ENCODE results near the gene MAP2K3. TPM values are rescaled to one million over a fixed set of nuclear protein-coding genes. Genes with fewer than 3 reads are reported as not detected.

MAP2K3 gene
- total RNA-seq, 1 experiment from 2014 or later: 39.7 TPM

DNA sequence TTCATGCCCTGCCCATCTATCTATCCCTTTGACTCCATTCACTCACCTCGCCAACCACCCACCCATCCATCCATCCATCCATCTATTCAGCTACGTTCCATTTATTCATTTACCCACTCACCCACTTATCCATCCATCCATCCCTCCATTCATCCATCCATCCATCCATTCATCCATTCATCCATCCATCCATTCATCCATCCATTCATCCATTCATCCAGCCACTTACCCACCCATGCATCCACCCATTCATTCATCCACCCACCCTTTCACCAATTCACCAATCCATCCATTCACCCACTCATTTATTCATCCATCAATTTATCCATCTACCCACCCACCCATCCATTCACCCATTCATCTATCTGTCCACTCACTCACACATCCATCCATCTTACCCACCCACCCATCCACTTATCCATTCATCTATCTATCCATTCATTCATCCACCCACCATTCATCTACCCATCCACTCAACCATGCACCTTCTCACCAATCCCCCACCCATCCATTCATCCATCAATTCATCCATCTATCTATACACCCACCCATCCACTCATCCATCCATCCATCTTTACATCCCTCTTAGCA lies 72.1 kb downstream of the MAP2K3 start:
- no peaks in the 10 kb centered on the region for H3K36me3 Mint-ChIP-seq

DNA sequence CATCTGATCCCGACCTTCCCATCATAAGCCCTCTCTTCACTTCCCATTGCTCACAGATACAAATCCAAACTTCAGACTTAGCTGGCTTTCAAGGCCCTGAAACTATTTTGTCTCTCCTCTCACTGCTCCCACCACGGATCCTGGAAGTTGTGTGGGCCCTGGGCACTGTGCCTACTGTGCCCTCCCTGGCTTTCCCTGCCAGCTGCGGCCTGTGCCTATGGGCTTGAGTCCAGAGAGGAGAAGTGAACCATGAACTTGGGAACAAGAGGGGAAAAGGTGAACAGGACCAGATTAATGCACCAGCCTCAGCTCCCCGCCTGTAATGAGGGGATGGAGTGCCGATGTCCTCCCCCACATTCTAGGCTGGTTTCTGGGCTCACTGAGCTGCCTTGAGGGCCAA lies 72.8 kb downstream of the MAP2K3 start:
- peaks cover 5% of the 10 kb centered on the region for H3K9me3 Mint-ChIP-seq
- TF ChIP-seq, protein P1, sequence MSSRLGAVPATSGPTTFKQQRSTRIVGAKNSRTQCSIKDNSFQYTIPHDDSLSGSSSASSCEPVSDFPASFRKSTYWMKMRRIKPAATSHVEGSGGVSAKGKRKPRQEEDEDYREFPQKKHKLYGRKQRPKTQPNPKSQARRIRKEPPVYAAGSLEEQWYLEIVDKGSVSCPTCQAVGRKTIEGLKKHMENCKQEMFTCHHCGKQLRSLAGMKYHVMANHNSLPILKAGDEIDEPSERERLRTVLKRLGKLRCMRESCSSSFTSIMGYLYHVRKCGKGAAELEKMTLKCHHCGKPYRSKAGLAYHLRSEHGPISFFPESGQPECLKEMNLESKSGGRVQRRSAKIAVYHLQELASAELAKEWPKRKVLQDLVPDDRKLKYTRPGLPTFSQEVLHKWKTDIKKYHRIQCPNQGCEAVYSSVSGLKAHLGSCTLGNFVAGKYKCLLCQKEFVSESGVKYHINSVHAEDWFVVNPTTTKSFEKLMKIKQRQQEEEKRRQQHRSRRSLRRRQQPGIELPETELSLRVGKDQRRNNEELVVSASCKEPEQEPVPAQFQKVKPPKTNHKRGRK (CRISPR knock-in tag; IDR thresholded peaks at IDR 0.05; ENCODE audit: borderline replicate concordance): no peak
- TF ChIP-seq NFE2L1 (CRISPR knock-in tag; IDR thresholded peaks at IDR 0.05): no peak
- ChIA-PET CTCF (interaction anchor here (1.4 to 2.0 kb wide), 3 partner anchors 19 to 229 kb away, joined by 4 to 5 read pairs (median 5); partner anchors contain the start of gene KCNJ12), POLR2A (interaction anchor here (0.5 kb wide), 1 partner anchor 18 kb away, joined by 4 read pairs; no protein-coding TSS in a partner anchor)
- H3K36me3 Mint-ChIP-seq: no peaks in the 10 kb centered on the region
- H3K27ac Mint-ChIP-seq: no peak overlapping the region
- peaks cover 15% of the 10 kb centered on the region for H3K4me1 Mint-ChIP-seq
- H3K4me3 Mint-ChIP-seq: no peak overlapping the region
- no peaks in the 10 kb centered on the region; the same call in 1 of the 2 replicates for H3K27me3 Mint-ChIP-seq (ENCODE audit: low read depth)
- DNase-seq (ENCODE audit: low spot score) (no peak), ATAC-seq (no peak)

More for the DNA sequence above, 72.1 kb downstream of the MAP2K3 start:
- no peak overlapping the region for H3K4me3 Mint-ChIP-seq
- ChIA-PET POLR2A (no interaction called here), CTCF (no interaction called here)
- peaks cover 15% of the 10 kb centered on the region for H3K4me1 Mint-ChIP-seq
- no peak for ATAC-seq
- no peak for TF ChIP-seq ZNF671 (CRISPR knock-in tag; IDR thresholded peaks at IDR 0.05)
- TF ChIP-seq, protein P2, sequence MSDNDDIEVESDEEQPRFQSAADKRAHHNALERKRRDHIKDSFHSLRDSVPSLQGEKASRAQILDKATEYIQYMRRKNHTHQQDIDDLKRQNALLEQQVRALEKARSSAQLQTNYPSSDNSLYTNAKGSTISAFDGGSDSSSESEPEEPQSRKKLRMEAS (CRISPR knock-in tag; IDR thresholded peaks at IDR 0.05): no peak
- TF ChIP-seq NFE2L1 (CRISPR knock-in tag; IDR thresholded peaks at IDR 0.05): no peak
- TF ChIP-seq ZBTB21 (CRISPR knock-in tag; IDR thresholded peaks at IDR 0.05; ENCODE audit: borderline replicate concordance): no peak
- TF ChIP-seq, protein P3, sequence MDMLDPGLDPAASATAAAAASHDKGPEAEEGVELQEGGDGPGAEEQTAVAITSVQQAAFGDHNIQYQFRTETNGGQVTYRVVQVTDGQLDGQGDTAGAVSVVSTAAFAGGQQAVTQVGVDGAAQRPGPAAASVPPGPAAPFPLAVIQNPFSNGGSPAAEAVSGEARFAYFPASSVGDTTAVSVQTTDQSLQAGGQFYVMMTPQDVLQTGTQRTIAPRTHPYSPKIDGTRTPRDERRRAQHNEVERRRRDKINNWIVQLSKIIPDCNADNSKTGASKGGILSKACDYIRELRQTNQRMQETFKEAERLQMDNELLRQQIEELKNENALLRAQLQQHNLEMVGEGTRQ (CRISPR knock-in tag; IDR thresholded peaks at IDR 0.05): no peak
- TF ChIP-seq NR3C1 (CRISPR knock-in tag; conservative IDR thresholded peaks at IDR 0.05; ENCODE audit: low read depth): no peak
- no peak for TF ChIP-seq FOXK1 (CRISPR knock-in tag; IDR thresholded peaks at IDR 0.05)
- TF ChIP-seq MYBL2 (CRISPR knock-in tag; IDR thresholded peaks at IDR 0.05): no peak
- peaks cover 5% of the 10 kb centered on the region for H3K9me3 Mint-ChIP-seq
- H3K27me3 Mint-ChIP-seq (ENCODE audit: low read depth): no peaks in the 10 kb centered on the region; the same call in 1 of the 2 replicates
- no peak overlapping the region for H3K27ac Mint-ChIP-seq
- no peak for DNase-seq (ENCODE audit: low spot score)

DNA sequence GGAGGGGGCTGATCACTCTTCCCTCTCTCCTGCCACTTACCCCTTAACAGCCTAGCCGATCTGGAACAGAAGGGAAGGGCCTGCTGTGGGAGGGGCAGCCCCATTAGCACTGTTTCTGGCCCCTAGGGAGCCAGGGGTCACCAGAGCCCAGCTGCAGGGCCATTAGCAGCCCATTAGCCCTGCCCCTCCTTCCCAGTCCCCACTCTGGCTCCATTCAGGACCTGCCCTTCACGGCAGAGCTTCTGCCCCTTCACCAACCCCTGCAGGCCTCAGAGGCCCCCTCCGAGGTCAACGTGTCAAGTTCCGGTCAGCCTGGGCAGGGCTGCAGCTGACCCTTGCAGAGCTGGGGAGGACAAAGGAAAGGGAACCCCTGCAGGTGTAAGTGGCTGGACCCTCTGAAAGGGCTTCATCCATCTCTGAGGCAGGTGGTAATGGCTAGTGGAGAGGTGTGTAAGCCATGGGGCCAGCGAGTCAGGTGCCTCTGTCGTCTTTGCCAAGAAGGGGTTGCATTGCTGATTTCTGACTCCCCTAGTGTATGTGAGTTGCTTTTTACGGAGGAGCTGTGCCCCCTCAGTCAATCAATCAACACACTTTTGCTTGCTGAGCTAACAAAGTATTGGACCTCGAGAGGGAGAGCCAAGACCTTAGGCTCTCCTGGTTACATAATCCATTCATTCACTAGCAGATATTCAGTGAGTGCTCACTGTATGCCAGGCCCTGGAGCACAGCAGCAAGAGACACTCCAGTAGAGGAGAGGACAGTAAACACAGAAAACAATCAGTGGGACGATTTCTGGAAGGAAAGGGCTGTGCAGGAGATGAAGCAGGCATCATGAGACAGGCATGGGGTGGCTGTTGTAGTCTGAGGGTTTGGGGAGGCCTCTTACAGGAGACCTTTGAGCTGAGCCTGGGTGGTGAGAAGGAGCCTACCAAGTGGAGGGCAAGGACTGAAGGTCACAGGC lies 73.5 kb downstream of the MAP2K3 start:
- no peak overlapping the region for H3K27ac Mint-ChIP-seq
- H3K4me1 Mint-ChIP-seq: peaks cover 15% of the 10 kb centered on the region
- no peak overlapping the region for H3K4me3 Mint-ChIP-seq
- peaks cover 5% of the 10 kb centered on the region for H3K9me3 Mint-ChIP-seq
- H3K27me3 Mint-ChIP-seq (ENCODE audit: low read depth): no peaks in the 10 kb centered on the region; the same call in 1 of the 2 replicates
- no peaks in the 10 kb centered on the region for H3K36me3 Mint-ChIP-seq
- POLR2A ChIA-PET: interaction anchor here (0.5 kb wide), 1 partner anchor 18 kb away, joined by 4 read pairs; no protein-coding TSS in a partner anchor
- no peak for ATAC-seq
- no peak for DNase-seq (ENCODE audit: low spot score)
- CTCF ChIA-PET: interaction anchor here (1.4 to 2.0 kb wide), 3 partner anchors 19 to 229 kb away, joined by 4 to 5 read pairs (median 5); partner anchors contain the start of gene KCNJ12
- TF ChIP-seq, protein P4, sequence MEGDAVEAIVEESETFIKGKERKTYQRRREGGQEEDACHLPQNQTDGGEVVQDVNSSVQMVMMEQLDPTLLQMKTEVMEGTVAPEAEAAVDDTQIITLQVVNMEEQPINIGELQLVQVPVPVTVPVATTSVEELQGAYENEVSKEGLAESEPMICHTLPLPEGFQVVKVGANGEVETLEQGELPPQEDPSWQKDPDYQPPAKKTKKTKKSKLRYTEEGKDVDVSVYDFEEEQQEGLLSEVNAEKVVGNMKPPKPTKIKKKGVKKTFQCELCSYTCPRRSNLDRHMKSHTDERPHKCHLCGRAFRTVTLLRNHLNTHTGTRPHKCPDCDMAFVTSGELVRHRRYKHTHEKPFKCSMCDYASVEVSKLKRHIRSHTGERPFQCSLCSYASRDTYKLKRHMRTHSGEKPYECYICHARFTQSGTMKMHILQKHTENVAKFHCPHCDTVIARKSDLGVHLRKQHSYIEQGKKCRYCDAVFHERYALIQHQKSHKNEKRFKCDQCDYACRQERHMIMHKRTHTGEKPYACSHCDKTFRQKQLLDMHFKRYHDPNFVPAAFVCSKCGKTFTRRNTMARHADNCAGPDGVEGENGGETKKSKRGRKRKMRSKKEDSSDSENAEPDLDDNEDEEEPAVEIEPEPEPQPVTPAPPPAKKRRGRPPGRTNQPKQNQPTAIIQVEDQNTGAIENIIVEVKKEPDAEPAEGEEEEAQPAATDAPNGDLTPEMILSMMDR (IDR thresholded peaks at IDR 0.05): no peak
- TF ChIP-seq TP53 (CRISPR knock-in tag; IDR thresholded peaks at IDR 0.05) (no peak), NFE2L1 (CRISPR knock-in tag; IDR thresholded peaks at IDR 0.05) (no peak), MXD4 (CRISPR knock-in tag; IDR thresholded peaks at IDR 0.05; ENCODE audit: borderline replicate concordance) (no peak), ZNF232 (CRISPR knock-in tag; IDR thresholded peaks at IDR 0.05) (no peak), RORB (CRISPR knock-in tag; IDR thresholded peaks at IDR 0.05) (no peak), NFYB (CRISPR knock-in tag; conservative IDR thresholded peaks at IDR 0.05; ENCODE audit: low read depth) (no peak)
- TF ChIP-seq, protein P5, sequence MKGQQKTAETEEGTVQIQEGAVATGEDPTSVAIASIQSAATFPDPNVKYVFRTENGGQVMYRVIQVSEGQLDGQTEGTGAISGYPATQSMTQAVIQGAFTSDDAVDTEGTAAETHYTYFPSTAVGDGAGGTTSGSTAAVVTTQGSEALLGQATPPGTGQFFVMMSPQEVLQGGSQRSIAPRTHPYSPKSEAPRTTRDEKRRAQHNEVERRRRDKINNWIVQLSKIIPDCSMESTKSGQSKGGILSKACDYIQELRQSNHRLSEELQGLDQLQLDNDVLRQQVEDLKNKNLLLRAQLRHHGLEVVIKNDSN (CRISPR knock-in tag; IDR thresholded peaks at IDR 0.05): no peak
- TF ChIP-seq, protein P6, sequence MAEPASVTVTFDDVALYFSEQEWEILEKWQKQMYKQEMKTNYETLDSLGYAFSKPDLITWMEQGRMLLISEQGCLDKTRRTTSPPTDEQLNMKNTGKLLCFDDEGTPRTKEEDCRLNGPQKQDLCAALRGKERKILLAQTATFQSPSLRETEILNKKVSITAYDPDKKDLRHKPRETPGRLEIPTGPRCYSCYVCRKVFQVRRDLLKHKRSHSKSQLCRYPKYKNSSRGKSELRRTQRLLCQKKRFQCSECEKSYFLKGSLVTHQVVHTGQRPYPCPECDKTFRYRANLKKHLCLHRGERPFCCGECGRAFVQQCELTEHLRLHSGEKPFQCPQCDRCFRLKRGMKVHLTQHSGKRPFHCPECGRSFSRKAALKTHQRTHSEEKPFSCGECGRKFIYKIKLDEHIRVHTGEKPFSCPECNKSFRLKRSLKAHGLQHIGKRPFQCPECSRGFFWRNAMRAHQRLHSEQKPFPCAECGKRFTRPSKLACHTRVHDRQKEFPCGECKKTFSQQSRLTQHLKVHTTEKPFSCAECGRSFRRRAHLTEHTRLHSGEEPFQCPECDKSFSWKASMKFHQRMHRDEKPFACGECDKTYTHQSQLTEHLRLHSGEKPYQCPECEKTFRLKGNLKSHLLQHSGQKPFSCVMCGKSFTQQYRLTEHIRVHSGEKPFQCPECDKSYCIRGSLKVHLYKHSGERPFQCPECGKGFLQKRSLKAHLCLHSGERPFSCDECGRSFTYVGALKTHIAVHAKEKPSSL (CRISPR knock-in tag; conservative IDR thresholded peaks at IDR 0.05): no peak

Data from WTC11 (cell line).